Astrocyte of the cerebellum (primary cell): ENCODE measurements around the gene C11orf58.

Experiments used
- DNase-seq: peaks from one replicate; pipeline ENCODE4 v3.0.0-alpha.2; 2011; ENCODE audit warnings: low read depth
- H3K4me3 ChIP-seq: 2 replicates; pipeline ENCODE4 v1.5.1; 2011; ENCODE audit warnings: mild to moderate bottlenecking, low read depth, low read length, moderate library complexity
- CTCF ChIP-seq: IDR thresholded peaks from 2 replicates; pipeline ENCODE4 v1.5.1; 2012; ENCODE audit warnings: low read length, low read depth, moderate library complexity, mild to moderate bottlenecking; ENCODE audit errors: missing control alignments
- in situ Hi-C: cut with HindIII; loops from 2 replicates; pipeline ENCODE4 v1.10.0; 2017; ENCODE audit warnings: low sequenced_read_pairs

C11orf58 gene

GRCh38 chr11:16764888-16765287, 26.4 kb downstream of the C11orf58 start:
- no peak overlapping the region for H3K4me3 ChIP-seq
- in situ Hi-C loops: no loop called here
- TF ChIP-seq CTCF: no peak
- no peak for DNase-seq

GRCh38 chr11:16767137-16767536, 28.7 kb downstream of the C11orf58 start:
- H3K4me3 ChIP-seq: no peak overlapping the region
- TF ChIP-seq CTCF: no peak
- in situ Hi-C loops: no loop called here
- DNase-seq: no peak

GRCh38 chr11:16767957-16768356, 29.5 kb downstream of the C11orf58 start:
- H3K4me3 ChIP-seq: no peak overlapping the region
- in situ Hi-C loops: no loop called here
- no peak for TF ChIP-seq CTCF
- DNase-seq: no peak

- H3K4me3 ChIP-seq: no peak overlapping the region
- DNase-seq: no peak
- in situ Hi-C loops: no loop called here
- TF ChIP-seq CTCF: no peak
Observed at GRCh38 chr11:16769386-16769785, 30.9 kb downstream of the C11orf58 start.

GRCh38 chr11:16770016-16770415, 31.6 kb downstream of the C11orf58 start:
- no peak for DNase-seq
- TF ChIP-seq CTCF: no peak
- in situ Hi-C loops: no loop called here
- no peak overlapping the region for H3K4me3 ChIP-seq

- in situ Hi-C loops: no loop called here
- DNase-seq: no peak
- H3K4me3 ChIP-seq: no peak overlapping the region
- TF ChIP-seq CTCF: no peak
Observed at GRCh38 chr11:16771350-16772140, 33.1 kb downstream of the C11orf58 start.

GRCh38 chr11:16772141-16772512, 33.7 kb downstream of the C11orf58 start:
- in situ Hi-C loops: no loop called here
- no peak for TF ChIP-seq CTCF
- DNase-seq: no peak
- H3K4me3 ChIP-seq: no peak overlapping the region
